HepG2 (cell line): ENCODE data around the gene KLF11.

Source experiments
- ATF7 ChIP-seq, 2 experiments: fragments of 450-650 bp in 1 of 2; sonication (generic) in 1 of 2; formaldehyde crosslinking in 1 of 2; IDR thresholded peaks; 2 replicates each; pipeline versions ENCODE4 v1.4.0 to v1.6.1; 2016 to 2020; ENCODE audit warnings: antibody characterized with exemption in 1 of 2, mild to moderate bottlenecking in 1 of 2, missing genetic modification reagents in 1 of 2
- CBX5 ChIP-seq: sonication (generic); formaldehyde crosslinking; IDR thresholded peaks from 2 replicates; pipeline ENCODE4 v1.4.0; 2020; ENCODE audit warnings: missing genetic modification reagents, borderline replicate concordance
- EZH2 ChIP-seq: conservative IDR thresholded peaks from 2 replicates; pipeline ENCODE4 v1.6.1; 2012; ENCODE audit warnings: mild to moderate bottlenecking, low read depth, low read length, moderate library complexity
- FOSL2 ChIP-seq: sonication (generic); formaldehyde crosslinking; IDR thresholded peaks from 2 replicates; pipeline ENCODE4 v1.4.0; 2020; ENCODE audit warnings: missing genetic modification reagents
- HDAC2 ChIP-seq: sonication (generic); formaldehyde crosslinking; IDR thresholded peaks from 2 replicates; pipeline ENCODE4 v1.4.0; 2020; ENCODE audit warnings: missing genetic modification reagents
- NCOA1 ChIP-seq: sonication (generic); formaldehyde crosslinking; IDR thresholded peaks from 2 replicates; pipeline ENCODE4 v1.9.0; 2021; ENCODE audit warnings: missing genetic modification reagents
- RXRA ChIP-seq: sonication (generic); formaldehyde crosslinking; IDR thresholded peaks from 2 replicates; pipeline ENCODE4 v1.5.1; 2020; ENCODE audit warnings: missing genetic modification reagents
- SP1 ChIP-seq, 2 experiments: fragments of 450-650 bp in 1 of 2; sonication (generic) in 1 of 2; formaldehyde crosslinking in 1 of 2; IDR thresholded peaks; 2 replicates each; pipeline versions ENCODE4 v1.4.0 to v1.6.1; 2016 to 2020; ENCODE audit warnings: missing genetic modification reagents in 1 of 2
- ZFP37 ChIP-seq: sonication (generic); formaldehyde crosslinking; IDR thresholded peaks from 2 replicates; pipeline ENCODE4 v1.4.0; 2020; ENCODE audit warnings: missing genetic modification reagents, borderline replicate concordance
- ZNF207 ChIP-seq: fragments of 450-650 bp; IDR thresholded peaks from 2 replicates; pipeline ENCODE4 v1.6.1; 2016; ENCODE audit warnings: antibody characterized with exemption, borderline replicate concordance
- ZNF678 ChIP-seq: sonication (generic); formaldehyde crosslinking; IDR thresholded peaks from 2 replicates; pipeline ENCODE4 v1.4.0; 2020; ENCODE audit warnings: mild to moderate bottlenecking, missing genetic modification reagents
- TF ChIP-seq, protein P1 (sequence below), 2 experiments: sonication (generic) in 1 of 2; formaldehyde crosslinking in 1 of 2; IDR thresholded peaks; 2 replicates each; pipeline versions ENCODE4 v1.5.1 to v1.6.1; 2011 to 2020; ENCODE audit warnings: borderline replicate concordance in 1 of 2, low read depth in 1 of 2, low read length in 1 of 2, mild to moderate bottlenecking in 1 of 2, missing genetic modification reagents in 1 of 2, moderate library complexity in 1 of 2

DNA sequence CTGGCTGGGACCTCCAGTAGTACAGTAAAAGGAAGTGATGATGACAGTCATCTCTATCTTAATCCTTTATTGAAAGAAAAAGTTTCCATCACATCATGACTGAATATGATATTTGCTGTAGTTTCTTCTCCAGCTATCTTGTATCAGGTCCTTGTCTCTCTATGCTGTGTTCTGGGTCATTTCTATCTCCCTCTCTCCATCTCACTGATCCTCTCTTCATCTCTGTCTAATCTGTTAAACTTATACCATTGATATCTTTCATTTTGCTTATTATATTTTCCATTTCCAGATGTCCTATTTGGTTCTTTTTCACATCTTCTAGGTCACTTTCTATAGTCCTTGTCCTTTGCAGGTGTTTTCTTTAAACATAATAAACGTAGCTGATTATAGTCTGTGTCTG is 24.5 kb downstream of the KLF11 start:
- TF ChIP-seq HDAC2 (CRISPR knock-in tag) (no peak), ZNF207 (no peak), NCOA1 (CRISPR knock-in tag) (no peak), CBX5 (CRISPR knock-in tag) (no peak), EZH2 (no peak), FOSL2 (CRISPR knock-in tag) (no peak), SP1 (IDR thresholded peaks at IDR 0.05) (no peak), SP1 (CRISPR knock-in tag; IDR thresholded peaks at IDR 0.05) (no peak), ZFP37 (CRISPR knock-in tag) (no peak), ZNF678 (CRISPR knock-in tag) (no peak), ATF7 (IDR thresholded peaks at IDR 0.05) (no peak), ATF7 (CRISPR knock-in tag; IDR thresholded peaks at IDR 0.05) (no peak), RXRA (CRISPR knock-in tag) (no peak)
- TF ChIP-seq, protein P1, sequence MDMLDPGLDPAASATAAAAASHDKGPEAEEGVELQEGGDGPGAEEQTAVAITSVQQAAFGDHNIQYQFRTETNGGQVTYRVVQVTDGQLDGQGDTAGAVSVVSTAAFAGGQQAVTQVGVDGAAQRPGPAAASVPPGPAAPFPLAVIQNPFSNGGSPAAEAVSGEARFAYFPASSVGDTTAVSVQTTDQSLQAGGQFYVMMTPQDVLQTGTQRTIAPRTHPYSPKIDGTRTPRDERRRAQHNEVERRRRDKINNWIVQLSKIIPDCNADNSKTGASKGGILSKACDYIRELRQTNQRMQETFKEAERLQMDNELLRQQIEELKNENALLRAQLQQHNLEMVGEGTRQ (IDR thresholded peaks at IDR 0.05; ENCODE audit: low read depth, low read length) = no peak
- TF ChIP-seq, protein P1 (CRISPR knock-in tag; IDR thresholded peaks at IDR 0.05; ENCODE audit: borderline replicate concordance) = no peak
